Measurements from ENCODE around the gene BEST1.

GRCh38 chr11:61921446-61921845 is 28.7 kb upstream of the BEST1 start:
- no peak for TF ChIP-seq MAX (IDR thresholded peaks at IDR 0.05)
- no peak for TF ChIP-seq RAD21 (IDR thresholded peaks at IDR 0.05; ENCODE audit: low read depth)
- no peak for TF ChIP-seq REST (IDR thresholded peaks at IDR 0.05; ENCODE audit: low read depth)
